Measurements from ENCODE around the gene GOLGA7B. TPM values are rescaled to one million over a fixed set of nuclear protein-coding genes. Genes with fewer than 3 reads are reported as not detected.

GOLGA7B gene
- total and polyA plus RNA-seq, 2 of the 4 experiments (the other 2 are of a cell fraction): not detected

DNA sequence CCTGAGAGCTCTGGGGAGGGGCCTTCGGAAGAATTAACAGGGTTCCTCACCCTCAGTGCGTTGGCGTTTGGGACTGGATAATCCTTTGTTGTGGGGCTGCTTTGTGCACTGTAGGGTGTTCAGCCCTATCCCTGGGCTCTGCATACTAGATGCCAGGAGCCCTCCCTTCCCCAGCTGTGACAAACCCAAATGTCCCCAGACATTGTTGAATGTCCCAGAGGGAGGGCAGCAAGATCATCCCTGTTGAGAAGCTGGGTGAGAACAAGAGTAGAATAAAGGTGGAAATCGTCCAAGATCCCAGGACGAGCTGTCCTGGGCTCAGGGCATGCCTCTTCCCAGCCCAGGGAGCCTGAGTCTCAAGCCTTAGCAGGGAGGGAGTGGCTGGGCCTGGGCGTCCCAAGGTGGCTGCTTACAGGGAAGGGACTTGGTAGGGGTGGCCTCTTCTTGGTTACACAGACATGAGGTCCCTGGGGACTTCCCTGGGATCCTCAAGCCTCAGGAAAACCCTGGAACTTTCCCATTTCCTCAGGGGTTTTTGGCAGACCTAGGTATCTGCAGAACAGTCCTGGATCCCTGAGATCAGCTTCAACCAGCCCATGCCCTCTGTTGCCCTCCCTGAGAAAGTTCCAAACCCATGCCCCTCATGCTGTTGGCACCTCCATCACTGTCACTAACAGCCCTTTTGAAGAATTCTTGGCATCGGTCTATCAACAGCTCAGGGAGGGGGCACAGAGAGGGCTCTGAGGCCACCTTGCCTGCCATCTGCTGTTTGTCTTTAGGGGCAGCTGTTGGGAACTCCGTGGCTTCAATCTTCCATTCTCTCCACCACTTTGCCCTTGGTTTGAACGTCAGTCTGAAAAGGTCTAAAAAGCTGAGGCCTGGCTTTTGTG, 53.7 kb downstream of the GOLGA7B start:
- no TSS peak for BruUV-seq (replicated peaks)
- H2BK5ac ChIP-seq (ENCODE audit: low read depth, low read length, poor library complexity, severe bottlenecking): no peak overlapping the region
- POLR2A ChIA-PET (ENCODE audit: unreplicated experiment): no interaction called here
- no peak overlapping the region for H3K4me2 ChIP-seq (ENCODE audit: low read depth, low read length)
- H3K23ac ChIP-seq (ENCODE audit: low read depth, low read length): no peak overlapping the region
- no peak overlapping the region for H4K5ac ChIP-seq (ENCODE audit: low read depth, low read length)
- H3K14ac ChIP-seq (replicated peaks; ENCODE audit: low read depth, low read length): no peak overlapping the region
- no peak for DNase-seq
- 0% methylated on average over 2 of the region's 9 CpGs; no CpG with 5 or more reads in 1 of the 2 experiments for WGBS, 2 experiments (ENCODE audit: extremely low coverage in 2 of 2, insufficient read length in 1 of 2)
- no peak overlapping the region for H4K8ac ChIP-seq (ENCODE audit: low read depth in 2 of 2, low read length in 2 of 2)
- no peak overlapping the region for H2BK120ac ChIP-seq (ENCODE audit: low read depth, low read length)
- CTCF ChIA-PET: no interaction called here
- H4K91ac ChIP-seq (ENCODE audit: insufficient read depth, low read depth, low read length): no peak overlapping the region
- H3K9me3 ChIP-seq (ENCODE audit: control insufficient read depth, insufficient read depth, low read length): no peaks in the 10 kb centered on the region
- H2BK20ac ChIP-seq (ENCODE audit: low read depth, low read length): no peak overlapping the region
- no peak overlapping the region for H3K56ac ChIP-seq (ENCODE audit: extremely low read depth, insufficient read depth, low read length)
- no peaks in the 10 kb centered on the region for H3K79me1 ChIP-seq (ENCODE audit: low read depth in 1 of 2, low read length in 2 of 2)
- in situ Hi-C loops (cut with MboI; ENCODE audit: low sequenced_read_pairs): no loop called here
- no peaks in the 10 kb centered on the region for H3K4me1 ChIP-seq (ENCODE audit: control insufficient read depth, insufficient read depth, low read length)
- no peak overlapping the region for H2BK15ac ChIP-seq (ENCODE audit: low read depth, low read length)
- H2AFZ ChIP-seq (replicated peaks; ENCODE audit: low read length, poor library complexity): no peak overlapping the region
- no peaks in the 10 kb centered on the region for H3K36me3 ChIP-seq (ENCODE audit: control insufficient read depth, insufficient read depth, low read length)
- no peak overlapping the region for H2AK5ac ChIP-seq (ENCODE audit: low read depth, low read length)
- no peak overlapping the region for H3K18ac ChIP-seq (ENCODE audit: low read depth, low read length)
- no peaks in the 10 kb centered on the region for H4K20me1 ChIP-seq (ENCODE audit: insufficient read depth, low read length)
- H3K27me3 ChIP-seq (ENCODE audit: control insufficient read depth, insufficient read depth, low read length): peaks cover 30% of the 10 kb centered on the region
- H3K4ac ChIP-seq (ENCODE audit: low read depth, low read length): no peak overlapping the region
- intact Hi-C loops (cut with micrococcal nuclease): no loop called here
- no peak overlapping the region for H3K27ac ChIP-seq (ENCODE audit: insufficient read depth, low read length)
- dilution Hi-C loops (cut with HindIII; ENCODE audit: low sequenced_read_pairs, unreplicated experiment): no loop called here
- no peaks in the 10 kb centered on the region for H3K9me1 ChIP-seq (ENCODE audit: insufficient read depth, low read length)
- ATAC-seq (ENCODE audit: low read depth): no peak
- H3K9ac ChIP-seq (ENCODE audit: low read depth, low read length): no peak overlapping the region
- no peak overlapping the region for H3K4me3 ChIP-seq (ENCODE audit: insufficient read depth, low read depth, low read length)
- H2AK9ac ChIP-seq (replicated peaks; ENCODE audit: low read depth, low read length, poor library complexity): no peak overlapping the region
- TF ChIP-seq, protein P1, sequence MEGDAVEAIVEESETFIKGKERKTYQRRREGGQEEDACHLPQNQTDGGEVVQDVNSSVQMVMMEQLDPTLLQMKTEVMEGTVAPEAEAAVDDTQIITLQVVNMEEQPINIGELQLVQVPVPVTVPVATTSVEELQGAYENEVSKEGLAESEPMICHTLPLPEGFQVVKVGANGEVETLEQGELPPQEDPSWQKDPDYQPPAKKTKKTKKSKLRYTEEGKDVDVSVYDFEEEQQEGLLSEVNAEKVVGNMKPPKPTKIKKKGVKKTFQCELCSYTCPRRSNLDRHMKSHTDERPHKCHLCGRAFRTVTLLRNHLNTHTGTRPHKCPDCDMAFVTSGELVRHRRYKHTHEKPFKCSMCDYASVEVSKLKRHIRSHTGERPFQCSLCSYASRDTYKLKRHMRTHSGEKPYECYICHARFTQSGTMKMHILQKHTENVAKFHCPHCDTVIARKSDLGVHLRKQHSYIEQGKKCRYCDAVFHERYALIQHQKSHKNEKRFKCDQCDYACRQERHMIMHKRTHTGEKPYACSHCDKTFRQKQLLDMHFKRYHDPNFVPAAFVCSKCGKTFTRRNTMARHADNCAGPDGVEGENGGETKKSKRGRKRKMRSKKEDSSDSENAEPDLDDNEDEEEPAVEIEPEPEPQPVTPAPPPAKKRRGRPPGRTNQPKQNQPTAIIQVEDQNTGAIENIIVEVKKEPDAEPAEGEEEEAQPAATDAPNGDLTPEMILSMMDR (conservative IDR thresholded peaks at IDR 0.05; ENCODE audit: low read depth, low read length): no peak
- TF ChIP-seq SMC3 (IDR thresholded peaks at IDR 0.05; ENCODE audit: low read depth, low read length): no peak
- TF ChIP-seq RAD21 (IDR thresholded peaks at IDR 0.05; ENCODE audit: low read length): no peak
